Choroid plexus epithelial cell (primary cell): ENCODE data around the gene OPA3.

ENCODE experiments used
- DNase-seq: peaks from one replicate; pipeline ENCODE4 v3.0.0-alpha.2; 2010; ENCODE audit warnings: low read depth
- H3K4me3 ChIP-seq: 2 replicates; pipeline ENCODE4 v1.5.1; 2011; ENCODE audit warnings: low read depth, mild to moderate bottlenecking, control low read depth, low read length, moderate library complexity
- TF ChIP-seq, protein P1 (sequence below): conservative IDR thresholded peaks from 2 replicates; pipeline ENCODE4 v1.5.1; 2011; ENCODE audit warnings: low read depth, mild to moderate bottlenecking, control low read depth, inconsistent platforms, low read length, moderate library complexity

Gene OPA3

GRCh38 chr19:45590300-45591003 lies 5.8 kb upstream of the OPA3 start:
- TF ChIP-seq, protein P1, sequence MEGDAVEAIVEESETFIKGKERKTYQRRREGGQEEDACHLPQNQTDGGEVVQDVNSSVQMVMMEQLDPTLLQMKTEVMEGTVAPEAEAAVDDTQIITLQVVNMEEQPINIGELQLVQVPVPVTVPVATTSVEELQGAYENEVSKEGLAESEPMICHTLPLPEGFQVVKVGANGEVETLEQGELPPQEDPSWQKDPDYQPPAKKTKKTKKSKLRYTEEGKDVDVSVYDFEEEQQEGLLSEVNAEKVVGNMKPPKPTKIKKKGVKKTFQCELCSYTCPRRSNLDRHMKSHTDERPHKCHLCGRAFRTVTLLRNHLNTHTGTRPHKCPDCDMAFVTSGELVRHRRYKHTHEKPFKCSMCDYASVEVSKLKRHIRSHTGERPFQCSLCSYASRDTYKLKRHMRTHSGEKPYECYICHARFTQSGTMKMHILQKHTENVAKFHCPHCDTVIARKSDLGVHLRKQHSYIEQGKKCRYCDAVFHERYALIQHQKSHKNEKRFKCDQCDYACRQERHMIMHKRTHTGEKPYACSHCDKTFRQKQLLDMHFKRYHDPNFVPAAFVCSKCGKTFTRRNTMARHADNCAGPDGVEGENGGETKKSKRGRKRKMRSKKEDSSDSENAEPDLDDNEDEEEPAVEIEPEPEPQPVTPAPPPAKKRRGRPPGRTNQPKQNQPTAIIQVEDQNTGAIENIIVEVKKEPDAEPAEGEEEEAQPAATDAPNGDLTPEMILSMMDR, result no peak
- H3K4me3 ChIP-seq, result no peak overlapping the region

GRCh38 chr19:45589768-45590167 lies 5.2 kb upstream of the OPA3 start:
- TF ChIP-seq, protein P1, result no peak
- no peak for DNase-seq
- no peak overlapping the region for H3K4me3 ChIP-seq

More at GRCh38 chr19:45590300-45591003, 5.8 kb upstream of the OPA3 start:
- no peak for DNase-seq

DNA sequence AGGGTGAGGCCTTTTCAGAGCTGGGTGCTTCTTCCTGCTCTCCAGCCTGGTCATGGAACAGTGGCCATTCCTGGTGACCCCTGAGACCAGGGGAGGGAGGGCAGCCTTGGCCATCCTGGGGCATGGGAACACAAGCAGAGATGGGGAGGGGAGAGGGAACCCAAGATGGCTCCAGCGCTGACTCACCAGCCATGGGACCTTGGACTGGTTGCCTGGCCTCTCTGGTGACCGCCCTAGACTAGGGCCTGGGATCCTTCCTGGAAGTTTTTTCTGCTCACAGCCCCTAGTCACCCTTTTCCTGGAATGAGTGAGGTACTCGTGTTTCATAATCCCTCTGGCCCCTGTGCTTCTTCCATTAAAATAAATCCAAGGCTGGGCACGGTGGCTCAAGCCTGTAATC lies 3.3 kb upstream of the OPA3 start:
- H3K4me3 ChIP-seq, result no peak overlapping the region
- TF ChIP-seq, protein P1, result no peak
- no peak for DNase-seq

DNA sequence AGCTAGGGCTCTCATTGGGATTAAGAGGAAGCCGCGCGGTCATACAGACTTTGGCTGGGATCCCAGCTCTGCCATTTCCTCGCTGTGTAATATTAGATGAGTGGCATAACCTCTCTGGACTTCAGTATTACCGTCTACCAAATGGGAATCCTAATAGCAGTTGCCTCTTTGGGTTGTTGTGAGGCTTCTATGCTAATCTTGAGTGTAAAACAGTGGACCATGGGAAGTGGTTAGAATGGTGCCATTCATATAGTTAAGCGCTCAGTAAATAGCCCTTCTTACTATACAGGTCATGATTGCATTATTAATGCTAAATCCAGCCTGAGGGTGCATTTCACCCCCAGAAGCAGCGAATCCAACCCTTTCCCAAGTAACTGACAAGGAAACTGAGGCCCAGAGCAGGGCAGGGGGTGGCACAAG lies 566 bp upstream of the OPA3 start:
- TF ChIP-seq, protein P1, result no peak
- peak overlapping the region; percentile 68 for H3K4me3 ChIP-seq
- no peak for DNase-seq

DNA sequence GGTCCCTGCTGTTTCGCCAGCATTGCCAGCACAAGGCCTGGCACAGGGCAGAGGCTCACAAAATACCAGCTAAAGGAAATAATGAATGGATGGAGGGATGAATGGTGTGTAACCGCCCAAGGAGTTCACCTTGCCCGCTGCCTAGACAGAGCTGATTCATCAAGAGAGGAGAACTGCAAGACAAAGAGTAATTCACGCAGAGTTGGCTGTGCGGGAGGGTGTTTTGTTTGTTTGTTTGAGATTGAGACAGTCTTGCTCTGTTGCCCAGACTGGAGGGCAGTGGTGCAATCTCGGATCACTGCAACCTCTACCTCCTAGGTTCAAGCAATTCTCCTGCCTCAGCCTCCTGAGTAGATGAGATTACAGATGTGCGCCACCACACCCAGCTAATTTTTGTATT lies 3.0 kb downstream of the OPA3 start:
- TF ChIP-seq, protein P1, result no peak
- DNase-seq, result no peak
- no peak overlapping the region for H3K4me3 ChIP-seq

GRCh38 chr19:45578861-45579260 lies 5.7 kb downstream of the OPA3 start:
- TF ChIP-seq, protein P1, result no peak
- no peak overlapping the region for H3K4me3 ChIP-seq
- DNase-seq, result no peak
